Activated T-cell treated with anti-CD3 and anti-CD28 coated beads, Interleukin-2, amount 50 U/mL, for 72 hours (primary cell): ENCODE measurements around the gene TPP2. TPM values are rescaled to one million over a fixed set of nuclear protein-coding genes. Genes with fewer than 3 reads are reported as not detected.
A peak's percentile ranks its signal among the peaks of the same experiment; 100 is the strongest.

Source experiments
- ATAC-seq, 2 donors: fragments of 150-1000 bp; cut with Tn5 transposase; replicated peaks in 1 of 2; 2 replicates each; pipeline ENCODE4 v1.10.0; 2021; ENCODE audit warnings: moderate library complexity in 2 of 2, mild to moderate bottlenecking in 1 of 2
- DNase-seq, 2 donors: peaks; one replicate each; pipeline ENCODE4 v3.0.0; 2021 to 2022; ENCODE audit warnings: mixed read lengths in 1 of 2
- H3K27ac Mint-ChIP-seq: one replicate; pipeline ENCODE4 v1.8.0; 2022; ENCODE audit warnings: mild to moderate bottlenecking, moderate library complexity, mixed read lengths
- H3K27me3 Mint-ChIP-seq: one replicate; pipeline ENCODE4 v1.8.0; 2022; ENCODE audit warnings: low read depth, mixed read lengths
- H3K36me3 Mint-ChIP-seq, 2 donors: one replicate each; pipeline ENCODE4 v1.8.0; 2022; ENCODE audit warnings: mixed read lengths in 2 of 2, mild to moderate bottlenecking in 1 of 2; ENCODE audit not compliant: insufficient read depth in 2 of 2
- H3K4me1 Mint-ChIP-seq: one replicate; pipeline ENCODE4 v1.8.0; 2022; ENCODE audit warnings: low read depth, mixed read lengths
- H3K4me3 Mint-ChIP-seq, 2 donors: one replicate each; pipeline ENCODE4 v1.8.0; 2022; ENCODE audit warnings: mild to moderate bottlenecking in 2 of 2, mixed read lengths in 2 of 2, moderate library complexity in 2 of 2
- H3K9me3 Mint-ChIP-seq, 2 donors: one replicate each; pipeline ENCODE4 v1.8.0; 2022; ENCODE audit warnings: mixed read lengths in 2 of 2
- total RNA-seq, 2 donors: library from RNA; stranded (reverse); gene quantifications; one replicate each; pipeline ENCODE4 v1.2.3, GENCODE V29; 2022

TPP2 gene
- total RNA-seq, 2 donors from 2014 or later: 55.3 to 67.6 TPM

DNA sequence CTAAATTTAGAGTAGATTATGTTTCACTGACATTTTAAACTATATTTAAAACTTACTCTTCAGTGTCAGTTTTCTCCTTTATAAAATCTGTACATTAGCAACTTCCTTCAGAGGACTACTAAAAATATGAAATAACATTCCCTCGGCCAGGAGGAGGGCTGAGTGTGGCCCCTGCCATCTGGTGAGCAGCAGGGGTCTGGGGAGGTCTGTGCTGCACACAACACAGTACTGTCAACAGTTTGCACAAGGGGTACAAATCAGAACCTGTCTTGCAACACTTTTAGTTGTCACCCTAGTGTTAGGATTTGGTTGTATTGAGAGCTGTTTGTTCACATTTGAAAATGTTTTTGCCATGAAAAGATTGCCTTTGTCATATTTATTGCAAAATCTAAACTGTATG lies 48.9 kb downstream of the TPP2 start:
- Mint-ChIP-seq H3K4me1 (peaks cover 12% of the 10 kb centered on the region), H3K4me3 (no peak overlapping the region), H3K27ac (no peak overlapping the region), H3K36me3 (peaks cover 9 to 14% of the 10 kb centered on the region in 2 donors), H3K27me3 (no peaks in the 10 kb centered on the region), H3K9me3 (no peaks in the 10 kb centered on the region)
- no peak for ATAC-seq
- DNase-seq: no peak

DNA sequence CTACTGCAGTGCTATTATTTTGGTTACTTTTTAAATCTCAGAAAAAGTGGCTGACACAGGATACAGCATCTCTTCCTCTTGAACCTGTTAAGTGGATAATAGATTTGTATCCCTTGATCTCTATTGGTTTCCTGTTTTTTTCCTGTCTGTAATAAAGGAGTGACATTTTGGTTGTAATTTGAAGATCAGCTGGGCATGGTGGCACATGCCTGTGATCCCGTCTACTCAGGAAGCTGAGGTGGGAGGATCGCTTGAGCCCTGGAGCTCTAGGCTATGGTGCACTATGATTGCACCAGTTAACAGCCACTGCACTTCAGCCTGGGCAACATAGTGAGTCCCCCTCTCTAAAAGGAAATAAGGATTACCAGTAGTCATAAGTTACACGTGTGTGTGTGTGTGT lies 51.3 kb downstream of the TPP2 start:
- ATAC-seq (no peak), DNase-seq (no peak)
- Mint-ChIP-seq H3K4me3 (no peak overlapping the region), H3K9me3 (no peaks in the 10 kb centered on the region), H3K36me3 (peaks cover 6 to 12% of the 10 kb centered on the region in 2 donors), H3K27me3 (no peaks in the 10 kb centered on the region), H3K27ac (no peak overlapping the region), H3K4me1 (peaks cover 14% of the 10 kb centered on the region)

DNA sequence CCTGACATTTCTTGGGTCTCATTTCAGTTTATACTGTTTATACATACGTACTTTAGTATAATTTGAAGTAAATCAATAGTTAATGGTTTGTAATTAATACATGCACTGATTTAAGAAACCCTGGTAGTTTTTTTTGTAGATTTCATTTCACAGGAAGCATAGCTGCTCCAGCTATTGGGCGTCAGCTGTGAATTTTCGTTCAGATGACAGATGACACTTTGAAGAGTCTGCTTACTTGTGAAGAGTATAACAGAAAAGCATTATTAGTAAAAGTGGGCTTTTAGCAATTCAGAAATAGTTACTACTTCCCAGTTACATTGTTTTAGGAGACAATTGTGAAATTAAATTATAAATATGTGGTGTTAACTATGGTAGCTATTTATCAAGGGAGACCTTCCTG lies 53.7 kb downstream of the TPP2 start:
- peaks cover 7% of the 10 kb centered on the region for H3K4me1 Mint-ChIP-seq

DNA sequence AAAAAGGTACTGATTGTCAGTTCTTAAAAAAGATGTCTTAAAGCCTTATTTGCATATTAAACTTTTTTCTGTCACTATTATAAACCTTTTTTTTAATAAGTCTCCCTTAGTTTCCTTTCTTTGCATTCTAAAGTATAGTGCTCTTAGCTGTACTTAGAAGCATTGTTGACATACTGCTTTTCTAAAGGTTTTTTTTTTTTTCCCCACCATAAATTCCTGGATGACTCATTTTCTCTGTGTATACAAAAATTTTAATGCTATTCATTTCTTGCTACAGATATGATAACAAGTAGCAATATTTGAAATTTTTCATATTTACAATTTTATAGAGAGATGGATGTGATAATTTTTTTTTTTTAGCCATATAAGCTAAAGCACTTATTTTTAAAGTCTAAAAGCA lies 54.6 kb downstream of the TPP2 start:
- ATAC-seq: no peak

More for the DNA sequence above, 53.7 kb downstream of the TPP2 start:
- Mint-ChIP-seq H3K27ac (no peak overlapping the region), H3K4me3 (no peak overlapping the region), H3K27me3 (no peaks in the 10 kb centered on the region), H3K9me3 (no peaks in the 10 kb centered on the region), H3K36me3 (peaks cover 6 to 14% of the 10 kb centered on the region in 2 donors)
- DNase-seq (no peak), ATAC-seq (no peak)

DNA sequence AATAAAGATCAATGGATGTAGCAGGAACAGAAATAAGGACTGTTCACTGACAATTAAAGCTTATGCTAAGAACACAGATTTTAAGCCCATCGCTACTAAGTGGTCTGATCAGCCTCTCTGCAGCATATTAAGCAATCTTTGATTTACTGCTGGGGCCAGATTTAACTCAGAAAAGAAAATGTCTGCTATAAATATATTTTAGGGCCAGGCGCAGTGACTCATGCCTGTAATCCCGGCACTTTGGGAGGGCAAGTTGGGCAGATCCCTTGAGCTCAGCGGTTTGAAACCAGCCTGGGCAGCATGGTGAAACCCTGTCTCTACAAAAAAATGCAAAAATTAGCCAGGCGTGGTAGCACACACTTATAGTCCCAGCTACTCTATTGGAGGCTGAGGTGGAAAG lies 55.1 kb downstream of the TPP2 start:
- Mint-ChIP-seq H3K4me1 (peaks cover 7% of the 10 kb centered on the region), H3K9me3 (no peaks in the 10 kb centered on the region), H3K27me3 (no peaks in the 10 kb centered on the region), H3K4me3 (no peak overlapping the region), H3K36me3 (peaks cover 5 to 12% of the 10 kb centered on the region in 2 donors), H3K27ac (no peak overlapping the region)
- ATAC-seq: no peak
- no peak for DNase-seq

More for the DNA sequence above, 54.6 kb downstream of the TPP2 start:
- Mint-ChIP-seq H3K4me1 (peaks cover 7% of the 10 kb centered on the region), H3K9me3 (no peaks in the 10 kb centered on the region), H3K36me3 (peaks cover 6 to 14% of the 10 kb centered on the region in 2 donors), H3K27me3 (no peaks in the 10 kb centered on the region), H3K4me3 (no peak overlapping the region), H3K27ac (peak overlapping the region; percentile 46)
- no peak for DNase-seq

DNA sequence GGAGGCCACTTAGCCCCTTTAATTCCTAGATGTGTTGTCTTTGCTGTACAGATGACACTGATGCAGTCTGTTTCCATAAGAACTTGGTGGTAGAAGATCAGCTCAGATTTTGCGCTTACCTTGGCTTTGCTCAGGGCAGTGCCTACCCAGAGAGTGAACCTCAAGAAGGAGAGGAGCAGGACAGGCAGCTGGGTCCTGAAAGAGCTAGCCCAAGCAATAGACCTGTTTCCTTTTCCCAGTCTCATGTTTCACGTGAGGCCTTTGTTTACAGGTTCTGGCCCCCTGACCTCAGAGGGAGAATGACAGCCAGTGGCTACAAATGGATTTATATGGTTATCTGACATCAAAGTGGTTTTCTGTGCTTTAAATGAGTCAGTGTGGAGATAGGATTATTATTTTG lies 58.0 kb downstream of the TPP2 start:
- ATAC-seq (no peak), DNase-seq (no peak)
- no peak overlapping the region for H3K4me3 Mint-ChIP-seq
- peaks cover 11 to 25% of the 10 kb centered on the region in 2 donors for H3K36me3 Mint-ChIP-seq
- peaks cover 7% of the 10 kb centered on the region for H3K4me1 Mint-ChIP-seq
- no peak overlapping the region for H3K27ac Mint-ChIP-seq
- H3K9me3 Mint-ChIP-seq: no peaks in the 10 kb centered on the region
- no peaks in the 10 kb centered on the region for H3K27me3 Mint-ChIP-seq

DNA sequence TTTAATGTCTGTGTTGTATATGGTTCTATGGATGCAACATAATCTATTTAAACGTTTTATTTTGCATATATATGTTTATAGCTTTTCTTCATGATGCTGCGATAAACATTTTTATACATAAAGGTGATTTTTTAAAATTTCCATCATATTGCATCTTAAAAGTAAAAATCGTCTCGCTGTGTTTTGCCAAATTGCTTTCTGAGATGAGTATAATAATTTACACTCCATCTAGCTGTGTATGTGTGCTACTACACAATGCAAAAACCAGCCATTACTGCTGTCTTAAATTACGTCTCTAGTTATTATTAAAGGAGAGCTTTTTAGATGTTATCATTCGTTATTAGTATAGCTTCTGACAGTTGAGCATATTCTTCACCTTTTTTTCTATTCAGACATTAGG lies 60.8 kb downstream of the TPP2 start:
- DNase-seq (no peak), ATAC-seq (no peak)
- Mint-ChIP-seq H3K4me3 (no peak overlapping the region), H3K27me3 (no peaks in the 10 kb centered on the region), H3K4me1 (no peaks in the 10 kb centered on the region), H3K27ac (peak overlapping the region; percentile 42), H3K9me3 (no peaks in the 10 kb centered on the region), H3K36me3 (peaks cover 11 to 28% of the 10 kb centered on the region in 2 donors)

DNA sequence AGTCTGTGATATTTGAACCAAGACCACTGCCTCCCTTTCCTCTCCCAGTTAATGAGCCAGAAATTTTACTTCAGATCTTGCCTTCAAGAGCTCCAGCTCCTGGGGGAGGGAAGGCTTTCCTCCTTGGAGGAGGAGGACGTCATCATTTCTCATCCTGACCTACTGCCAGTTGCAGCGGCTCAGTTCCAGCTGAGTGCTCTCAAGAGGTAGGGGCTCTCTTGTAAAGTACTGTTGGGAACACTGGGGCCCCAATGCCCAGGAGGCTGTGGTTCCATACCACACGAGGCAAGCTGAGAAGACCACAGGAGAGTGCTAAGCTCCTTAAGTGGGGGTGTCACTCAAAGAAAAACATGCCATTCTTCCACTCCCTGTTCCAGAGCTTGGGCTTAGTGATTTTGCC lies 61.9 kb downstream of the TPP2 start:
- H3K27ac Mint-ChIP-seq: no peak overlapping the region
- no peaks in the 10 kb centered on the region for H3K27me3 Mint-ChIP-seq
- ATAC-seq (no peak), DNase-seq (no peak)
- H3K9me3 Mint-ChIP-seq: no peaks in the 10 kb centered on the region
- H3K4me3 Mint-ChIP-seq: no peak overlapping the region
- no peaks in the 10 kb centered on the region for H3K4me1 Mint-ChIP-seq
- peaks cover 11 to 24% of the 10 kb centered on the region in 2 donors for H3K36me3 Mint-ChIP-seq

DNA sequence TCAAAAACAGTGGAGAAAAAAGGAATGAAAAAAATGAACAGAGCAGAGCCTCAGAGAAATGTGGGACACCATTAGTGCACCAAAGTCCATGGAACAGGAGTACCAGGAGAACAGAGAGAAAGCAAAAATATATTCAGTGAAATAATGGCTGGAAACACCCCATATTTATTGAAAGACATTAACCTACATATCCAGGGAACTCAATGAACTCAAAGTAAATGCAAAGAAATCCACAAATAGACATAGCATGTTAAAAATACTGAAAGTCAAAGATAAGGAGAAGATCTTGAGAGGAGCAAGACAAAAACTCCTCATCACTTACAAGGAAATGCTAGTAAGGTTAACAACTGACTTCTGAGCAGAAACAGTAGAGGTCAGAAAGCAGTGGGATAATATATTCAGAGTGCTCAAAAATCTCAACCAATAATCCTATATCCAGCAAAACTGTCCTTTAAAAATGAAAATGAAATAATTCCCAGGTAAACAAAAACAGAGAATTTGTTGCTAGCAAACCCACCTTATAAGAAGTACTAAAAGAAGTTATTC lies 62.5 kb downstream of the TPP2 start:
- no peaks in the 10 kb centered on the region for H3K4me1 Mint-ChIP-seq
- DNase-seq (no peak), ATAC-seq (no peak)
- no peaks in the 10 kb centered on the region for H3K9me3 Mint-ChIP-seq
- no peak overlapping the region for H3K27ac Mint-ChIP-seq
- no peaks in the 10 kb centered on the region for H3K27me3 Mint-ChIP-seq
- no peak overlapping the region for H3K4me3 Mint-ChIP-seq
- peaks cover 12 to 26% of the 10 kb centered on the region in 2 donors for H3K36me3 Mint-ChIP-seq

DNA sequence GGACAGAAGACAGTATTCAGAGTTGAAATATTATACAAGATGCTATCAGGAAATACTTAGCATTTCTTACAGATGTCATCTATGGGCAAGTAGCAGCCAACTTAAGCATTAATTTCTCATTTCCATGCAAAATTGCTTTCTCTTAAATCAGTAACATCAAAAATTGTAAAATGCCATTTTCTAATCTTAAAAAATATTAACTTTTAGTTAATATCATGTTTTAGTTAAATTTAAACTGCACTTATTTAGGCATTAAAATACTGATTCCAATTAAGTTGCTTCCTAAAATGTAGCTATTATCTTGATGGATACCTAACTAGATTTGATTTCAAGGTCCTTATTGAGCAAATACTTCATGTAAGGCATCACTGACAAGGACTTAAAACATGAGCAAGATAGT lies 70.2 kb downstream of the TPP2 start:
- Mint-ChIP-seq H3K36me3 (peaks cover 25 to 55% of the 10 kb centered on the region in 2 donors), H3K4me3 (no peak overlapping the region), H3K27ac (no peak overlapping the region), H3K9me3 (peaks cover 8 to 9% of the 10 kb centered on the region in 2 donors), H3K4me1 (no peaks in the 10 kb centered on the region), H3K27me3 (no peaks in the 10 kb centered on the region)
- no peak for DNase-seq
- no peak for ATAC-seq

DNA sequence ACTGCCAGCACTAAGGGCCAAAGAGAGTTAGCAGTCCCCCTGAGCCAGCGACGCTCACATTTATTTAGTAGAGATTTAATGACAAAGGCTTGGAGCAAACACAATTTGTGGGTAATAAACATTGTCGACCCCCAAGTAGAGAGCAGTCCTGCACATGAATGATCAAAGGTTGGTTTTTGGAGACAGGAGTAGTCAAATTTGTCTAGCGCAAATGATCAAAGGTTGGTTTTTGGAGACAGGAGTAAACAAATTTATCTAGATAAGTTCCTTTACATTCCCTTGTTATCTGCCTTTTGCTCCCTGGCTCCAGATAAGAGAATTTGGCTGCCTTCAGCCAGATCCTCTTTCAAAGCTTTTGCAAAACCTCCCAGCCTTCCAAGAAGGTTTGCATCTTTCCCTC lies 71.1 kb downstream of the TPP2 start:
- Mint-ChIP-seq H3K27me3 (no peaks in the 10 kb centered on the region), H3K36me3 (peaks cover 25 to 53% of the 10 kb centered on the region in 2 donors), H3K27ac (no peak overlapping the region), H3K4me3 (no peak overlapping the region), H3K4me1 (no peaks in the 10 kb centered on the region), H3K9me3 (peaks cover 8 to 9% of the 10 kb centered on the region in 2 donors)
- ATAC-seq: no peak
- DNase-seq: no peak

DNA sequence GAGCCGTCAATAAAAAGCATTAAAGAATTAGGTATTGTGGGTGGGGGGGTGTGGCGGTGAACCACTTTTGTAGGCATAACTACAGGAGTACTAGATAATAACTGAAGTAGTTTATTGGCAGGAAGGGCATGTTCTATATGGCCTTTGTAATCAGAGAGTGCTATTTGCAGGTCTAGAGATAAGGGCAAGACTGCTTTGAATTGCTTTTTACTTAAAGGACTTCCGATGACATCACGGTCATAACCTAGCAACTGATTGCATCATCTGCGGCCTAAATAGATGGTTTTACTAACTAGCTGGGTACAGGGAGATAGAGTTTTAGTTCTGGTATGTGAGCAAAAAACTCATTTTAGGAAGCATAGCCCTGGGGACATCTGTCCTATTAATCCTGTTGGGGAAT lies 73.3 kb downstream of the TPP2 start:
- H3K27me3 Mint-ChIP-seq: no peaks in the 10 kb centered on the region
- H3K36me3 Mint-ChIP-seq: peaks cover 25 to 46% of the 10 kb centered on the region in 2 donors
- peaks cover 8 to 9% of the 10 kb centered on the region in 2 donors for H3K9me3 Mint-ChIP-seq
- H3K4me3 Mint-ChIP-seq: no peak overlapping the region
- no peak overlapping the region for H3K27ac Mint-ChIP-seq
- ATAC-seq: no peak
- DNase-seq: no peak
- H3K4me1 Mint-ChIP-seq: no peaks in the 10 kb centered on the region

DNA sequence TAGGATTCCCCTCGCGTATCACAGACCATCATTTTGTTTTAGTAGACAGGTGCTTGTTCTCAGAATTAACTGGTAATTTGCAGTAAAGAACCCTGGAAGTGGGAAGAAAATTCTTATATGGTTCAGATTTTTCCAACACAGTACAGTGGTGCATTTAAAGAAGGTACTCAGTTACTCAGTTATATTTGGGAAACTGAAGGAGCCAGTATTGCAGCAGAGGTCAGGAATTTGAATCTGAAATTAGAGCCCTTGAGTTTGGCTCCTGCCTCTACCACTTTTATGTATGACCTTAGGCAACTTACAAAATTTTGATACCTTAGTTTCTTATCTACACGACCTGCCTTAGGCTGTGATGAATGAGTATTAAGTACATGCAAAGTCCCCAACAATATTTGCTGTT lies 78.3 kb downstream of the TPP2 start:
- Mint-ChIP-seq H3K27ac (peak overlapping the region; percentile 57), H3K9me3 (no peaks in the 10 kb centered on the region), H3K36me3 (peaks cover 15 to 25% of the 10 kb centered on the region in 2 donors), H3K4me3 (no peak overlapping the region), H3K27me3 (no peaks in the 10 kb centered on the region), H3K4me1 (peaks cover 7% of the 10 kb centered on the region)
- ATAC-seq (no peak), DNase-seq (no peak)

DNA sequence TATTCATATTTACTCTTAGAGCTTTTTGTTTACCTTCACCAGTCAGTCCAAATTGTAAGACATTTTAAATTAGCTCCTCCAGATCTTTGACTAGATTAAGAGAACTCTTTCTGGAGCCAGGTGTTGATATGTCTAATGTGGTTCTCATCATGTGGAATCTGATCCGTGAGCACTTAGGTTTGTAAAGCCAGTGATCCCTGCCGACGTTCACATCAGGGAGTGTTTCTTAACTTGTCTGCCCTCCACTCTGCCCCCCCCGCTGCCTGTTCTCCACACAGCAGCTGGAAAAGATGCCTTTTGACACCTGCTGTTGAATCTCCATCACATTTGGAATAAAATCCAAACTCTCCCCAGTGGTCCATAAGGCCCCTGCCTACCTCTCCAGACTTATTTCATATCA lies 80.3 kb downstream of the TPP2 start:
- no peaks in the 10 kb centered on the region for H3K27me3 Mint-ChIP-seq
- H3K4me1 Mint-ChIP-seq: peaks cover 21% of the 10 kb centered on the region
- no peak overlapping the region for H3K4me3 Mint-ChIP-seq
- DNase-seq (no peak), ATAC-seq (no peak)
- H3K36me3 Mint-ChIP-seq: peaks cover 12 to 21% of the 10 kb centered on the region in 2 donors
- no peaks in the 10 kb centered on the region for H3K9me3 Mint-ChIP-seq
- H3K27ac Mint-ChIP-seq: peak overlapping the region; percentile 15
